ENCODE measurements around the gene DAB1.

DNA sequence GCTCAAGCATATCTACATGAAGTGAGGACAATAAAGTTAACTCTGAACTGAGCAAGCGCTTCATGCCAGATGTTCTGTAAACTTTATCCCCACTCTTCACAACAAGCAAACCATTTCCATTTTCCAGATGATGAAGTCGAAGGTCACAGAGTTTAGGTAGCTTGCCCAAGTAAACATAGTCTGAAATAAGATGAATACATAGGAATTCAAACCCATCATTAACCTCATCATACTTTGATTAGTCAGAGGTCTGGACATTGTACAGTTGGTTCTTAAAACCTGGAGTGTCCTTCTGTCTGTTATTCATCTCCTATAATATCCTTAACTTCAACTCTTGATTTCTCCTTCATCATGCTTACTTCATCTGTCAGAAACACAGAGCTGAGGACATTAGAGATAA is 277.8 kb downstream of the DAB1 start:
- TF ChIP-seq, protein P1, sequence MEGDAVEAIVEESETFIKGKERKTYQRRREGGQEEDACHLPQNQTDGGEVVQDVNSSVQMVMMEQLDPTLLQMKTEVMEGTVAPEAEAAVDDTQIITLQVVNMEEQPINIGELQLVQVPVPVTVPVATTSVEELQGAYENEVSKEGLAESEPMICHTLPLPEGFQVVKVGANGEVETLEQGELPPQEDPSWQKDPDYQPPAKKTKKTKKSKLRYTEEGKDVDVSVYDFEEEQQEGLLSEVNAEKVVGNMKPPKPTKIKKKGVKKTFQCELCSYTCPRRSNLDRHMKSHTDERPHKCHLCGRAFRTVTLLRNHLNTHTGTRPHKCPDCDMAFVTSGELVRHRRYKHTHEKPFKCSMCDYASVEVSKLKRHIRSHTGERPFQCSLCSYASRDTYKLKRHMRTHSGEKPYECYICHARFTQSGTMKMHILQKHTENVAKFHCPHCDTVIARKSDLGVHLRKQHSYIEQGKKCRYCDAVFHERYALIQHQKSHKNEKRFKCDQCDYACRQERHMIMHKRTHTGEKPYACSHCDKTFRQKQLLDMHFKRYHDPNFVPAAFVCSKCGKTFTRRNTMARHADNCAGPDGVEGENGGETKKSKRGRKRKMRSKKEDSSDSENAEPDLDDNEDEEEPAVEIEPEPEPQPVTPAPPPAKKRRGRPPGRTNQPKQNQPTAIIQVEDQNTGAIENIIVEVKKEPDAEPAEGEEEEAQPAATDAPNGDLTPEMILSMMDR (IDR thresholded peaks at IDR 0.05; ENCODE audit: poor library complexity, severe bottlenecking), result no peak
- TF ChIP-seq POLR2AphosphoS5 (IDR thresholded peaks at IDR 0.05) (no peak), MXI1 (conservative IDR thresholded peaks at IDR 0.05; ENCODE audit: poor library complexity, severe bottlenecking) (no peak), RAD21 (conservative IDR thresholded peaks at IDR 0.05) (no peak)

Data from neural cell (in vitro differentiated cells).